Lower leg skin (tissue), 4 donors: ENCODE results near the gene RFX2. TPM values are rescaled to one million over a fixed set of nuclear protein-coding genes. Genes with fewer than 3 reads are reported as not detected.

Source experiments
- DNase-seq, 2 donors: peaks; one replicate each; pipeline ENCODE4 v3.0.0-alpha.2; 2019; ENCODE audit warnings: low spot score in 2 of 2
- H3K4me3 ChIP-seq: fragments of 200-600 bp; sonication (generic); 2 replicates; pipeline ENCODE4 v1.5.1; 2017; ENCODE audit warnings: mild to moderate bottlenecking, low read depth; ENCODE audit not compliant: poor library complexity, severe bottlenecking
- POLR2A ChIP-seq, 2 donors: fragments of 450-650 bp; IDR thresholded peaks; one replicate each; pipeline ENCODE4 v1.6.1; 2016 to 2017; ENCODE audit warnings: antibody characterized with exemption in 2 of 2, mild to moderate bottlenecking in 1 of 2, moderate library complexity in 1 of 2
- WGBS, 2 donors: methylation state at CpG; one replicate each; pipeline ENCODE4 v1.1.5; 2018; 5-methylcytosine and 5-hydroxymethylcytosine counted together
- intact Hi-C: fragments of 100-400 bp; cut with DNase I; formaldehyde crosslinking; loops from one replicate; pipeline ENCODE4 v1.15.0; 2023; ENCODE audit warnings: low total_unique reads
- total RNA-seq, 4 donors: library from RNA; depleted of rRNA; stranded (reverse); fragments of >200 nt; gene quantifications; one replicate each; pipeline ENCODE4 v1.1.0, GENCODE V29; 2016
- TF ChIP-seq, protein P1 (sequence below), 3 donors: fragments of 450-650 bp; IDR thresholded peaks; one replicate each; pipeline ENCODE4 v1.5.1; 2016; ENCODE audit warnings: antibody characterized with exemption in 3 of 3, mild to moderate bottlenecking in 3 of 3, moderate library complexity in 2 of 3

The RFX2 gene
- total RNA-seq, 4 donors from 2014 or later: 19.6 to 28.7 (median 25.8) TPM

DNA sequence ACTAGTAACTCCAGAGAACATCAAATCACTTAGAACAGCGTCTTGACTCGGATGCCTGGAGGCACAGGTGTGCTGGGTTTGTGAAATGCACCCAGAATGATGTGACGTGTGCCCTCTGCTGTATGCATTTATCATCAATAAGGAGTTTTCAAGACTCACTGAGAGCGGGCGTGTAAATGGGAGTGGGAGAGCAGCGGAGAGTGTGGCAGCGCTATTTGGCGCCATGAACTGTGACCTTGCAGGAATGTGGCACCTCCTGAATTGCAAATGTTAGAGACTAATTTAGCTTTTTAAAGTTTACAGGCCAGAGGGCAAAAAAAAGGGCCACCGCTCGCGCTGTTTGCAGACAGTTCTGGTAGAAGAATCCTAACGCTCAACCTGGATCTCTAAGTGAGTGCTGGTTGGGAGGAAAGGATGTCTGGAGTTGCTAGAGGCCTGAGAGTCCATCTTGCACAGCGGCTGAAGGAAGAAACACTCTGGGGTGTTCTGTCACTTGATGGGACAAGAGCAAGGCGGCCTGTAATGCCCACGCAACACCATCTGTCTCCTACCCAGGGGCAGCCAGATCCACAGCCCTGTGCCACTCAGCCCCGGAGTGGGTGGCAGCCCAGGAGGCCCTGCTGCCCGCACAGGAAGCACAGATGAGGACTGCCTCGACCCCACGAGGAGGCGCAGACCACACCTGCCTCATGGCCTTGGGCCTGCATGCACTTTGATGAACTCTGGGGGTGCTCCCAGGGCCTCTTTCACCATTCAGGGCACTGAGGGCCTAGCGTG lies 152.0 kb downstream of the RFX2 start:
- H3K4me3 ChIP-seq: no peak overlapping the region
- no peak for TF ChIP-seq POLR2A (IDR thresholded peaks at IDR 0.05)
- intact Hi-C loops: no loop called here
- WGBS, 2 donors: 73 to 80% methylated on average over 13 to 19 of the region's 21 CpGs
- no peak for DNase-seq

DNA sequence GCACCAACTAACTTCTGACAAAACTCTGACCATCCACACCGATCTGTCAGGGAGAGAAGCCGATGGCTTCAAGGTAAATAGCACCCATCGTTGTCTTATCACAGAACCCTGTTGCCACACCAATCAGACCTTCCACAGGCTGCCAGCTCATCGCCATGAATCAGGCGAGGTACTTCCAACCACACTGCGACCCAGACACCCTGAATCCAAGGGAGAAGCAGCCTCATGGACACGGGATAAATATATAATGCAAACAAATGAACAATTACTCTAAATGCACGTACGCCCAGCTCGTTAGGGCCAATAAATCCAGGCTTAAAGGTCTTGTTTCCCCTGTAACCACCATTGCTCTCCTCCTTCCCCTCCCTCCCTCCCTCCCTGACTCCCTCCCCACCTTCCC lies 153.1 kb downstream of the RFX2 start:
- intact Hi-C loops: no loop called here
- WGBS, 2 donors: 86 to 88% methylated on average over 10 of the region's 10 CpGs
- DNase-seq: no peak
- H3K4me3 ChIP-seq: no peak overlapping the region
- TF ChIP-seq, protein P1, sequence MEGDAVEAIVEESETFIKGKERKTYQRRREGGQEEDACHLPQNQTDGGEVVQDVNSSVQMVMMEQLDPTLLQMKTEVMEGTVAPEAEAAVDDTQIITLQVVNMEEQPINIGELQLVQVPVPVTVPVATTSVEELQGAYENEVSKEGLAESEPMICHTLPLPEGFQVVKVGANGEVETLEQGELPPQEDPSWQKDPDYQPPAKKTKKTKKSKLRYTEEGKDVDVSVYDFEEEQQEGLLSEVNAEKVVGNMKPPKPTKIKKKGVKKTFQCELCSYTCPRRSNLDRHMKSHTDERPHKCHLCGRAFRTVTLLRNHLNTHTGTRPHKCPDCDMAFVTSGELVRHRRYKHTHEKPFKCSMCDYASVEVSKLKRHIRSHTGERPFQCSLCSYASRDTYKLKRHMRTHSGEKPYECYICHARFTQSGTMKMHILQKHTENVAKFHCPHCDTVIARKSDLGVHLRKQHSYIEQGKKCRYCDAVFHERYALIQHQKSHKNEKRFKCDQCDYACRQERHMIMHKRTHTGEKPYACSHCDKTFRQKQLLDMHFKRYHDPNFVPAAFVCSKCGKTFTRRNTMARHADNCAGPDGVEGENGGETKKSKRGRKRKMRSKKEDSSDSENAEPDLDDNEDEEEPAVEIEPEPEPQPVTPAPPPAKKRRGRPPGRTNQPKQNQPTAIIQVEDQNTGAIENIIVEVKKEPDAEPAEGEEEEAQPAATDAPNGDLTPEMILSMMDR (IDR thresholded peaks at IDR 0.05): no peak
- TF ChIP-seq POLR2A (IDR thresholded peaks at IDR 0.05): no peak

DNA sequence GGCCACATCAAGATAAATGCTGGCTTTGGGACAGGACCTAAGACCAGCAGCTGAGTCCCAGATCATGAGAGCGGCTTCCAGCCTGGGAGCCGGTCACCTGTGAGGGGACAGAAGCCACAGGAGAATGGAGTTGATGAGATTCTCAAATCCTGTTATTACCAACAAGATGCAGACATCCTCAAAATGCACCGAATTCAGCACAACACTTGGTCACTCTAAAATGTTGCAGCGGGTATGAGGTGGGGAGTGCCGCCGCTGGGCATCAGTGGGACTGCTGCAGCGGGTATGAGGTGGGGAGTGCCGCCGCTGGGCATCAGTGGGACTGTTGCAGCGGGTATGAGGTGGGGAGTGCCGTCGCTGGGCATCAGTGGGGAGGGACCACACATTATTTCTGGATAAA lies 153.6 kb downstream of the RFX2 start:
- H3K4me3 ChIP-seq: no peak overlapping the region
- DNase-seq: no peak
- intact Hi-C loops: no loop called here
- 95 to 96% methylated on average over 12 of the region's 12 CpGs for WGBS, 2 donors
- TF ChIP-seq POLR2A (IDR thresholded peaks at IDR 0.05): no peak
- TF ChIP-seq, protein P1 (IDR thresholded peaks at IDR 0.05): no peak

DNA sequence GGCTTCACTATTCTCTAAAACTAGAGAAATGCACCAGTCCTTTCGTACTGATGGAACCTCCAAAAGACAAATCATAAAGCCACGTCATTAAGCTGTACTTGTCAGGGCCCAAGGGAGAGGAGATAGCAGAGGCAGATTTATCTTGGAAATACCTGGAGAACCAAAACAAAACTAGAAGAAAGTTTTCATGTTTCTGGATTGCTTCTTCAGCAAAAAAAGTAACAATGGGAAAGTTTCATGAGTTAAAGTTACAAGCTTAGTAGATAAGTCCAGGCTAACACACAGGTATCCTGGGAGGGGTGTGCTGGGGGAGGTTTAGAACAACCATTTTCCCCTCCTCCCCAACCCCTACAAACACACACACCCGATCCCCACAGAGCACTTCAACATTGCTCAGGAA lies 154.0 kb downstream of the RFX2 start:
- WGBS, 2 donors: 79 to 84% methylated on average over 3 of the region's 3 CpGs
- intact Hi-C loops: no loop called here
- TF ChIP-seq, protein P1 (IDR thresholded peaks at IDR 0.05): no peak
- no peak for TF ChIP-seq POLR2A (IDR thresholded peaks at IDR 0.05)
- no peak overlapping the region for H3K4me3 ChIP-seq
- no peak for DNase-seq

DNA sequence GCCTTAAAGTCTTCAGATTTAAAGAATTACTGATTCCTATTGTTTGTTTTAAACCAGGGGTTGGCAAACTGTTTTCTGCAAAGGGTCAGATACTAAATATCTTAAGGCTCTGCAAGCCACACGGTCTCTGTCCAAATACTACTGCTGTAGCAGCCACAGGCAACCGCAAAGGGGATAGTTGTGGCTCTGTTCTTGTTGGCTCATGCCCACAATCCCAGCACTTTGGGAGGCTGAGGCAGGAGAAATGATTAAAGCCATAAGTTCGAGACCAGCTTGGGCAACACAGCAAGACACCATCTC lies 154.7 kb downstream of the RFX2 start:
- DNase-seq: no peak
- no peak overlapping the region for H3K4me3 ChIP-seq
- no peak for TF ChIP-seq POLR2A (IDR thresholded peaks at IDR 0.05)
- TF ChIP-seq, protein P1 (IDR thresholded peaks at IDR 0.05): no peak
- WGBS, 2 donors: 68 to 78% methylated on average over 3 of the region's 3 CpGs
- intact Hi-C loops: no loop called here

DNA sequence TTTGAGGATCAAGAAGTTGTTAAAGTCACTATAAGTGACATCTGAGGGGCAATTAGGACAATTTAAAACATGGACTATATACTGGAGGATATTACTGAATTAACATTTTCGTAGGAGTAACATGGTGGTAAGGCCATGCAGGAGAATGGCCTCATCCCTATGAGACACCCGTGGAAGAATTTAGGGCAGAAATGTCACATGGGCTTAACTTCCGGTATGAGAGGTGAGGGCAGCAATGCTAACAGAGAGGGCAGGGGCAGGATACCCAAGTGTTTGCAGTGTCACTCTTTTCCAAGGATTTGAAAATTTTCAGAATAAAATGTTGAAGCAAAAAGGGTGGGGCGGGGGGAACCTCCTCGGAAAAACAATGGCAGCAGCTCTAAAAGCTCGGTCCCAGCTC lies 156.0 kb downstream of the RFX2 start:
- no peak for DNase-seq
- intact Hi-C loops: no loop called here
- 60 to 61% methylated on average over 6 of the region's 6 CpGs for WGBS, 2 donors
- no peak overlapping the region for H3K4me3 ChIP-seq
- TF ChIP-seq POLR2A (IDR thresholded peaks at IDR 0.05): no peak
- TF ChIP-seq, protein P1 (IDR thresholded peaks at IDR 0.05): no peak
